MM.1S (cell line): ENCODE data around the gene ZDHHC11B.

ENCODE experiments used
- DNase-seq: peaks from one replicate; pipeline ENCODE4 v3.0.0-alpha.2; 2015
- H2AFZ ChIP-seq: fragments of 300-600 bp; sonication (generic); 2 replicates; pipeline ENCODE4 v1.6.0; 2016; ENCODE audit warnings: antibody characterized with exemption, low read length
- H3F3A ChIP-seq: fragments of 300-600 bp; sonication (generic); 2 replicates; pipeline ENCODE4 v1.6.1; 2016; ENCODE audit warnings: mild to moderate bottlenecking, antibody characterized with exemption, low read length, moderate library complexity, mixed read lengths; ENCODE audit not compliant: insufficient read depth
- H3K27ac ChIP-seq: fragments of 300-600 bp; sonication (generic); 2 replicates; pipeline ENCODE4 v1.5.1; 2016; ENCODE audit warnings: mild to moderate bottlenecking, low read length
- H3K27me3 ChIP-seq: fragments of 300-600 bp; sonication (generic); replicated peaks from 2 replicates; pipeline ENCODE4 v1.6.0; 2016; ENCODE audit warnings: low read length; ENCODE audit not compliant: insufficient read depth
- H3K36me3 ChIP-seq: fragments of 300-600 bp; sonication (generic); replicated peaks from 2 replicates; pipeline ENCODE4 v1.6.1; 2016; ENCODE audit warnings: mild to moderate bottlenecking, low read length, mixed read lengths; ENCODE audit not compliant: insufficient read depth
- H3K4me1 ChIP-seq: fragments of 300-600 bp; sonication (generic); 2 replicates; pipeline ENCODE4 v1.6.1; 2016; ENCODE audit warnings: low read length, mixed read lengths
- H3K4me2 ChIP-seq: fragments of 300-600 bp; sonication (generic); 2 replicates; pipeline ENCODE4 v1.6.0; 2016; ENCODE audit warnings: low read depth, low read length
- H3K4me3 ChIP-seq: fragments of 300-600 bp; sonication (generic); 2 replicates; pipeline ENCODE4 v1.5.1; 2016; ENCODE audit warnings: low read length, mixed read lengths
- H3K79me2 ChIP-seq: fragments of 300-600 bp; sonication (generic); 2 replicates; pipeline ENCODE4 v1.6.1; 2016; ENCODE audit warnings: mixed run types, low read length, mixed read lengths
- H3K9ac ChIP-seq: fragments of 300-600 bp; sonication (generic); 2 replicates; pipeline ENCODE4 v1.6.1; 2016; ENCODE audit warnings: low read length, mixed read lengths
- H3K9me2 ChIP-seq: fragments of 300-600 bp; sonication (generic); replicated peaks from 2 replicates; pipeline ENCODE4 v1.6.1; 2016; ENCODE audit warnings: mild to moderate bottlenecking, low read length, mixed read lengths; ENCODE audit not compliant: insufficient read depth
- H3K9me3 ChIP-seq: fragments of 300-600 bp; sonication (generic); replicated peaks from 2 replicates; pipeline ENCODE4 v1.6.1; 2016; ENCODE audit warnings: mild to moderate bottlenecking, low read length, mixed read lengths; ENCODE audit not compliant: insufficient read depth
- H4K20me1 ChIP-seq: fragments of 300-600 bp; sonication (generic); 2 replicates; pipeline ENCODE4 v1.6.1; 2016; ENCODE audit warnings: mild to moderate bottlenecking, low read length, moderate library complexity, mixed read lengths; ENCODE audit not compliant: insufficient read depth
- EZH2 ChIP-seq: fragments of 300-600 bp; sonication (generic); optimal IDR thresholded peaks from 2 replicates; pipeline ENCODE3; 2017; ENCODE audit warnings: low read depth, mild to moderate bottlenecking, antibody characterized with exemption, low read length, mixed read lengths
- EZH2phosphoT487 ChIP-seq: fragments of 300-600 bp; sonication (generic); IDR thresholded peaks from 2 replicates; pipeline ENCODE4 v1.6.1; 2018; ENCODE audit warnings: antibody characterized with exemption, low read length
- TF ChIP-seq, protein P1 (sequence below): fragments of 300-600 bp; sonication (generic); IDR thresholded peaks from 2 replicates; pipeline ENCODE4 v1.5.1; 2016; ENCODE audit warnings: antibody characterized with exemption, low read length, mixed read lengths

The ZDHHC11B gene

GRCh38 chr5:761059-761771, 23.3 kb downstream of the ZDHHC11B start:
- Histone ChIP-seq H3K79me2 (no peaks in the 10 kb centered on the region), H3K36me3 (no peaks in the 10 kb centered on the region), H3K4me3 (no peak overlapping the region), H3K4me2 (no peak overlapping the region; the same call in 1 of the 2 replicates), H3K9ac (no peak overlapping the region), H2AFZ (peak overlapping the region; percentile 0; the same call in 1 of the 2 replicates), H3F3A (peaks cover 9% of the 10 kb centered on the region; the same call in 1 of the 2 replicates), H4K20me1 (no peaks in the 10 kb centered on the region), H3K4me1 (peaks cover 17% of the 10 kb centered on the region), H3K9me3 (no peaks in the 10 kb centered on the region), H3K9me2 (no peaks in the 10 kb centered on the region), H3K27ac (peak overlapping the region; percentile 45; the same call in 1 of the 2 replicates), H3K27me3 (no peaks in the 10 kb centered on the region)
- TF ChIP-seq, protein P1, sequence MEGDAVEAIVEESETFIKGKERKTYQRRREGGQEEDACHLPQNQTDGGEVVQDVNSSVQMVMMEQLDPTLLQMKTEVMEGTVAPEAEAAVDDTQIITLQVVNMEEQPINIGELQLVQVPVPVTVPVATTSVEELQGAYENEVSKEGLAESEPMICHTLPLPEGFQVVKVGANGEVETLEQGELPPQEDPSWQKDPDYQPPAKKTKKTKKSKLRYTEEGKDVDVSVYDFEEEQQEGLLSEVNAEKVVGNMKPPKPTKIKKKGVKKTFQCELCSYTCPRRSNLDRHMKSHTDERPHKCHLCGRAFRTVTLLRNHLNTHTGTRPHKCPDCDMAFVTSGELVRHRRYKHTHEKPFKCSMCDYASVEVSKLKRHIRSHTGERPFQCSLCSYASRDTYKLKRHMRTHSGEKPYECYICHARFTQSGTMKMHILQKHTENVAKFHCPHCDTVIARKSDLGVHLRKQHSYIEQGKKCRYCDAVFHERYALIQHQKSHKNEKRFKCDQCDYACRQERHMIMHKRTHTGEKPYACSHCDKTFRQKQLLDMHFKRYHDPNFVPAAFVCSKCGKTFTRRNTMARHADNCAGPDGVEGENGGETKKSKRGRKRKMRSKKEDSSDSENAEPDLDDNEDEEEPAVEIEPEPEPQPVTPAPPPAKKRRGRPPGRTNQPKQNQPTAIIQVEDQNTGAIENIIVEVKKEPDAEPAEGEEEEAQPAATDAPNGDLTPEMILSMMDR, result no peak
- no peak for TF ChIP-seq EZH2
- TF ChIP-seq EZH2phosphoT487, result no peak
- DNase-seq, result no peak

DNA sequence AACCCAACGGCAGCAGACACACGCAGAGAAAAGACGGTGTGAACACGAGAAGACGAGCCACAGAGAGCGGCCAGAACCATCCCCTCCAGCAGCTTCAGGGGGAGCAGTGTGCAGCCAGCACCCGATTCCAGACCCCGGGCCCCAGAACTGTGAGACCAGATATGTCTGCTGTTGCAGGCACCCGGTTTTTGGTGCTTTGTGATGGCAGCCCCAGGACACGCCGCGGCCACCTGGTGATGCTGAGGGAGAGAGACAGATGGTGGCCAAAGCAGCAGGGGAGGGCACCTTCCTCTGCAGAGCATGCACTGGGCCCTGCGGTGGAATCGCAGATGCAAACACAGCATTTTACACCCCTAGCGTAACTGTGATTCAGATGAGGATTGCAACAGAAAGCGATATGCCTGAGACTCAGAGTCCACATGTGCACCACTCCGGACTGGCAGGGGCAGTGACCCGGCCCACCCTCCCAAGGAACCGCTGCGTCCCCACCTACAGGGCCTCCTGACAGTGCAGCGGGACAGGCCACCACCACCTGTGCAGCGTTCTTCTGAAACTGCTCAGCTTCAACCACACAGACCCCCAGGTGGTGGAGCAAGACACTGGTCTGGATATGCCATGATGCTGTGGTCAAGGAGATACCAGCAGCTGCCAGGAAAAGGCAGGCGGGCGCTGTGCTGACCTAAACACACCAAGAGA, 24.0 kb downstream of the ZDHHC11B start:
- no peak overlapping the region; the same call in 1 of the 2 replicates for H3K9ac ChIP-seq
- H2AFZ ChIP-seq, result peak overlapping the region; percentile 0; the same call in 1 of the 2 replicates
- no peaks in the 10 kb centered on the region for H3K9me3 ChIP-seq
- no peaks in the 10 kb centered on the region for H4K20me1 ChIP-seq
- peaks cover 17% of the 10 kb centered on the region for H3K4me1 ChIP-seq
- H3K4me2 ChIP-seq, result peak overlapping the region; percentile 59
- H3K36me3 ChIP-seq, result no peaks in the 10 kb centered on the region
- TF ChIP-seq EZH2 (no peak), EZH2phosphoT487 (no peak)
- TF ChIP-seq, protein P1, result no peak; the same call in 1 of the 2 replicates
- H3K9me2 ChIP-seq, result no peaks in the 10 kb centered on the region
- peak; percentile 76 for DNase-seq
- peak overlapping the region; percentile 45 for H3K27ac ChIP-seq
- H3F3A ChIP-seq, result peaks cover 9% of the 10 kb centered on the region; the same call in 1 of the 2 replicates
- no peaks in the 10 kb centered on the region for H3K27me3 ChIP-seq
- H3K79me2 ChIP-seq, result no peaks in the 10 kb centered on the region
- no peak overlapping the region for H3K4me3 ChIP-seq

GRCh38 chr5:759781-760362, 24.7 kb downstream of the ZDHHC11B start:
- no peaks in the 10 kb centered on the region for H3K36me3 ChIP-seq
- peaks cover 17% of the 10 kb centered on the region for H3K4me1 ChIP-seq
- peak overlapping the region; percentile 59 for H3K4me2 ChIP-seq
- H4K20me1 ChIP-seq, result no peaks in the 10 kb centered on the region
- no peaks in the 10 kb centered on the region for H3K27me3 ChIP-seq
- no peaks in the 10 kb centered on the region for H3K79me2 ChIP-seq
- no peak overlapping the region for H3K4me3 ChIP-seq
- H3K9me2 ChIP-seq, result no peaks in the 10 kb centered on the region
- no peak overlapping the region; the same call in 1 of the 2 replicates for H3K9ac ChIP-seq
- peaks cover 9% of the 10 kb centered on the region; the same call in 1 of the 2 replicates for H3F3A ChIP-seq
- TF ChIP-seq EZH2phosphoT487 (no peak), EZH2 (no peak)
- TF ChIP-seq, protein P1, result no peak
- no peak for DNase-seq
- no peaks in the 10 kb centered on the region for H3K9me3 ChIP-seq
- H3K27ac ChIP-seq, result peak overlapping the region; percentile 45
- H2AFZ ChIP-seq, result 0 out of 2 replicates have a peak overlapping the region, but pooled peaks have one; percentile 0
